Mesothelial cell of epicardium (in vitro differentiated cells): Measurements from ENCODE around the gene LY6G6F. TPM values are rescaled to one million over a fixed set of nuclear protein-coding genes. Genes with fewer than 3 reads are reported as not detected.

Experiments
- DNase-seq, 2 experiments: peaks; one replicate each; pipeline ENCODE4 v3.0.0; 2021; ENCODE audit warnings: low spot score in 2 of 2; ENCODE audit not compliant: unreplicated experiment in 2 of 2
- H3K27ac Mint-ChIP-seq: 2 replicates; pipeline ENCODE4 v1.8.0; 2021; ENCODE audit warnings: mixed read lengths
- H3K27me3 Mint-ChIP-seq: 2 replicates; pipeline ENCODE4 v1.8.0; 2021; ENCODE audit warnings: low read depth, mixed read lengths
- H3K36me3 Mint-ChIP-seq: 2 replicates; pipeline ENCODE4 v1.8.0; 2021; ENCODE audit warnings: mixed read lengths
- H3K4me1 Mint-ChIP-seq: 2 replicates; pipeline ENCODE4 v1.8.0; 2021; ENCODE audit warnings: mixed read lengths
- H3K4me3 Mint-ChIP-seq: 2 replicates; pipeline ENCODE4 v1.8.0; 2021; ENCODE audit warnings: mild to moderate bottlenecking, moderate library complexity, mixed read lengths
- H3K9me3 Mint-ChIP-seq: 2 replicates; pipeline ENCODE4 v1.8.0; 2021; ENCODE audit warnings: mixed read lengths
- CTCF ChIP-seq: fragments of 200-600 bp; sonication (generic); IDR thresholded peaks from one replicate; pipeline ENCODE4 v1.5.0; 2021; ENCODE audit warnings: antibody characterized with exemption; ENCODE audit not compliant: unreplicated experiment
- total RNA-seq: library from RNA; stranded (reverse); gene quantifications from 3 replicates; pipeline ENCODE4 v1.2.1, GENCODE V29; 2021

Gene LY6G6F
- total RNA-seq, 1 donor from 2014 or later = not detected

GRCh38 chr6:31711233-31711632, 4.6 kb downstream of the LY6G6F start:
- no peak for DNase-seq
- TF ChIP-seq CTCF = no peak
- Mint-ChIP-seq H3K9me3 (no peaks in the 10 kb centered on the region), H3K4me1 (peaks cover 26% of the 10 kb centered on the region), H3K4me3 (no peak overlapping the region), H3K27ac (no peak overlapping the region), H3K27me3 (no peaks in the 10 kb centered on the region), H3K36me3 (no peaks in the 10 kb centered on the region)

- no peak for TF ChIP-seq CTCF
- Mint-ChIP-seq H3K27me3 (no peaks in the 10 kb centered on the region), H3K36me3 (no peaks in the 10 kb centered on the region), H3K27ac (peak overlapping the region; percentile 69), H3K9me3 (no peaks in the 10 kb centered on the region), H3K4me1 (peaks cover 28% of the 10 kb centered on the region), H3K4me3 (no peak overlapping the region)
- no peak for DNase-seq
These were observed 5.6 kb downstream of the LY6G6F start for GRCh38 chr6:31712296-31712695.

GRCh38 chr6:31713465-31713864, 6.8 kb downstream of the LY6G6F start:
- peak overlapping the region; percentile 99 for H3K27ac Mint-ChIP-seq
- H3K27me3 Mint-ChIP-seq = no peaks in the 10 kb centered on the region
- no peaks in the 10 kb centered on the region for H3K36me3 Mint-ChIP-seq
- no peak for DNase-seq
- peaks cover 40% of the 10 kb centered on the region for H3K4me1 Mint-ChIP-seq
- no peak overlapping the region for H3K4me3 Mint-ChIP-seq
- TF ChIP-seq CTCF = no peak
- no peaks in the 10 kb centered on the region for H3K9me3 Mint-ChIP-seq

- no peak for DNase-seq
- H3K4me1 Mint-ChIP-seq = peaks cover 45% of the 10 kb centered on the region
- H3K4me3 Mint-ChIP-seq = no peak overlapping the region
- H3K36me3 Mint-ChIP-seq = no peaks in the 10 kb centered on the region
- H3K9me3 Mint-ChIP-seq = no peaks in the 10 kb centered on the region
- peak overlapping the region; percentile 99 for H3K27ac Mint-ChIP-seq
- no peak for TF ChIP-seq CTCF
- no peaks in the 10 kb centered on the region for H3K27me3 Mint-ChIP-seq
These were observed 7.5 kb downstream of the LY6G6F start for GRCh38 chr6:31713991-31714684.

GRCh38 chr6:31715022-31715958, 8.6 kb downstream of the LY6G6F start, which contains the start of gene LY6G6D:
LY6G6D (plus strand) TSS chr6:31715348; CDS start chr6:31715356, 8 bp downstream.
- no peaks in the 10 kb centered on the region for H3K27me3 Mint-ChIP-seq
- peak within 1 kb of the TSS; percentile 99 for H3K27ac Mint-ChIP-seq
- TF ChIP-seq CTCF = no peak
- H3K36me3 Mint-ChIP-seq = no peaks in the 10 kb centered on the region
- H3K9me3 Mint-ChIP-seq = no peaks in the 10 kb centered on the region
- no peak for DNase-seq
- no peak within 1 kb of the TSS for H3K4me3 Mint-ChIP-seq
- H3K4me1 Mint-ChIP-seq = peaks cover 50% of the 10 kb centered on the region
